Effector memory CD8-positive, alpha-beta T cell (primary cell): ENCODE data around the gene XIRP2.

ENCODE experiments used
- ATAC-seq: fragments of 150-1000 bp; cut with Tn5 transposase; replicated peaks from 2 replicates; pipeline ENCODE4 v1.10.0; 2021; ENCODE audit warnings: mild to moderate bottlenecking, moderate library complexity
- DNase-seq, 3 experiments: peaks; one replicate each; pipeline ENCODE4 v3.0.0; 2021
- H3K27ac Mint-ChIP-seq, 2 donors: one replicate each; pipeline ENCODE4 v1.8.0; 2022; ENCODE audit warnings: mild to moderate bottlenecking in 2 of 2, mixed read lengths in 2 of 2, moderate library complexity in 2 of 2
- H3K27me3 Mint-ChIP-seq, 2 donors: one replicate each; pipeline ENCODE4 v1.8.0; 2022; ENCODE audit warnings: mixed read lengths in 2 of 2
- H3K36me3 Mint-ChIP-seq: one replicate; pipeline ENCODE4 v1.8.0; 2022; ENCODE audit warnings: mild to moderate bottlenecking, moderate library complexity, mixed read lengths; ENCODE audit not compliant: insufficient read depth
- H3K4me1 Mint-ChIP-seq, 2 donors: one replicate each; pipeline ENCODE4 v1.8.0; 2022; ENCODE audit warnings: low read depth in 2 of 2, mixed read lengths in 2 of 2
- H3K4me3 Mint-ChIP-seq, 2 donors: one replicate each; pipeline ENCODE4 v1.8.0; 2022; ENCODE audit warnings: mild to moderate bottlenecking in 2 of 2, mixed read lengths in 2 of 2, moderate library complexity in 2 of 2
- H3K9me3 Mint-ChIP-seq, 2 donors: one replicate each; pipeline ENCODE4 v1.8.0; 2022; ENCODE audit warnings: mixed read lengths in 2 of 2

The XIRP2 gene

GRCh38 chr2:167135706-167136105, 247.4 kb downstream of the XIRP2 start:
- Mint-ChIP-seq H3K36me3 (no peaks in the 10 kb centered on the region), H3K27me3 (no peaks in the 10 kb centered on the region)
- DNase-seq: no peak

GRCh38 chr2:167136879-167137596, 248.8 kb downstream of the XIRP2 start:
- Mint-ChIP-seq H3K9me3 (peaks cover 0 to 4% of the 10 kb centered on the region in 2 donors), H3K4me3 (no peak overlapping the region), H3K36me3 (no peaks in the 10 kb centered on the region), H3K4me1 (no peaks in the 10 kb centered on the region), H3K27ac (no peak overlapping the region), H3K27me3 (no peaks in the 10 kb centered on the region)
- ATAC-seq: no peak
- no peak for DNase-seq

More at GRCh38 chr2:167135706-167136105, 247.4 kb downstream of the XIRP2 start:
- no peak for ATAC-seq
- Mint-ChIP-seq H3K4me3 (no peak overlapping the region), H3K27ac (no peak overlapping the region), H3K9me3 (peaks cover 0 to 1% of the 10 kb centered on the region in 2 donors), H3K4me1 (no peaks in the 10 kb centered on the region)

- Mint-ChIP-seq H3K27ac (no peak overlapping the region), H3K27me3 (no peaks in the 10 kb centered on the region), H3K9me3 (peaks cover 6 to 12% of the 10 kb centered on the region in 2 donors), H3K4me3 (no peak overlapping the region), H3K36me3 (no peaks in the 10 kb centered on the region), H3K4me1 (no peaks in the 10 kb centered on the region)
- DNase-seq: no peak
- no peak for ATAC-seq
These were observed 252.1 kb downstream of the XIRP2 start for GRCh38 chr2:167140330-167140729.

DNA sequence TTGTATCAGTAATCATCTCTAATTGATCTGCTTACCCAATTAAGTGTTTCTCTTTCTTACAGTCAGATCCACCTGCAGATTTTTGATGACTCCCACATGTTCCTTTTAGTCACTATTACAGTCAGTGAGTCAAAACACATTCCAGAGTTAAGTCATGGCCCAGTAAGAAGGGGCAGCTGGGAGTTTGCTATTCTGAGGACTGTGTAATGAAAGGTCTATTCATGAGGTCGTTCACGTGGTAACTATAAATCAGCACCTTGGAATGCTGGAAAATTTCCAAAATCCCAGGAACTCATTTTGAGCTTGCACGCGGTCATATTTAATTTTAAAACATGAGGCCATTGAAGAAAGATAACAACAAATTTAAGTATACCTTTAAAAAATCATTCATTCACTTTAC, 252.5 kb downstream of the XIRP2 start:
- Mint-ChIP-seq H3K9me3 (peaks cover 6 to 12% of the 10 kb centered on the region in 2 donors), H3K36me3 (no peaks in the 10 kb centered on the region), H3K27me3 (no peaks in the 10 kb centered on the region), H3K4me1 (no peaks in the 10 kb centered on the region), H3K27ac (no peak overlapping the region), H3K4me3 (no peak overlapping the region)
- no peak for DNase-seq
- no peak for ATAC-seq

- Mint-ChIP-seq H3K9me3 (peaks cover 6 to 12% of the 10 kb centered on the region in 2 donors), H3K27ac (no peak overlapping the region), H3K4me1 (no peaks in the 10 kb centered on the region), H3K27me3 (no peaks in the 10 kb centered on the region), H3K36me3 (no peaks in the 10 kb centered on the region), H3K4me3 (no peak overlapping the region)
- DNase-seq (no peak), ATAC-seq (no peak)
These were observed 254.3 kb downstream of the XIRP2 start for GRCh38 chr2:167142554-167142953.

DNA sequence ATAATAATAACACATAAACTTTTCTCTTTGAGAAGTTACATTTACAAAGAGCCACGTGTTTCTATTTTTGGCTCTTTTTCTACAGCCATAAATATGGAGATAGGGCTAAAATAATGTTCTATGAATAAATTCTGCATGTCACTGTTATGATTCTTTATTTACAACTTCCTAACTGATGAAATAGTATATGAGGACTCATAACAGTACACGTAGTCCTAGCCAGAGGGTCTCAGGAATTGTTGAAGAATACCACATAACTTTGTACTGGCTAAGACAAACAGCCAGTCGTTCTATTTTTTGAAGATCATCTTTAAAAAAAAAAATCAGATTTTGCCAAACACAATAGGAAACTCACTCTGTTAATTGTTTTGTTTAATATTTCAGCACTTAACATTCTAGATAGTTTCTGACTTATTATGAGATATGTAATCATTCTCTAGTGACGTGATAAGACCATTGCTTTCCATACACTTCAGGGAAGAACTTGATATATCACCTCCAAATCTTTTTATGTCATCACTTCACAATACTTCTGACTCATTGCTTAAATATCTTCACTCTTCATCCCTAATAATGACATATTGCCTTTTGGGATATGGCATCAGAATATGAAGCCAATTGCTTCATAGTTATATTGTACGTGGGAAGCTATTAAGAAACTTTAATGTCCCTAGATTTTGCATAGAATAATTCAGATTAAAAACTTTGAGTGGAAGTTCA, 256.1 kb downstream of the XIRP2 start:
- Mint-ChIP-seq H3K36me3 (no peaks in the 10 kb centered on the region), H3K4me1 (no peaks in the 10 kb centered on the region), H3K27ac (no peak overlapping the region), H3K9me3 (peaks cover 5 to 12% of the 10 kb centered on the region in 2 donors), H3K27me3 (no peaks in the 10 kb centered on the region), H3K4me3 (no peak overlapping the region)
- DNase-seq: no peak
- no peak for ATAC-seq

DNA sequence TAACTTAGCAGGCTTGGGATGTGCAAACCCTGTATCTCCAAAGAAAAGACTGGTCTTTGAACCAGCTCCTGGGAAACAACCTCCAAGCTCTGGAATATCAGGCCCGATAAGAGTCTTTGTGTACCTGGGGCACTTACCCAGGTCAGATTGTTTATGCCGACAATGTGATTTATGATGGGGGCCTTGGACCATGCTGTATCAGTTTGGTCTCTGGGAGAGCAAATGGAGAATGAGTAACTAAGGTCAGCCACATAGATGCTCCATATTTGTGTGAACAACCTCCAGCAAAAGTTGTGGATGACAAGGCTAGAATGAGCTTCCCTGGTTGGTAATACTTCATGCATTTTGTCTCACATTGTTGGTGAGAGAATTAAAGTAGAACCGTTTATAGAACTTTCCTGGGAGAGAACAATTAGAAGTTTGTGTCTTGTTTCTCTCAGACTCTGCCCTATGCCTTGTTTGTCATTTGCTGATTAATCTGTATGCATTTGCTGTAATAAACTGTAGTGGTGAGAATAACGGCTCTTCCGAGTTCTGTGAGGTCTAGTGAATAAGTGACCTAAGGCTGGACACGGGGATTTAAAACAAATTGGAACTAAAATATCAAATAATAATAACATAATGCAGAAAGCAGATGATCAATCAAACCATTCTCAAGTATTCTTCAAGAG, 259.1 kb downstream of the XIRP2 start:
- Mint-ChIP-seq H3K4me3 (no peak overlapping the region), H3K9me3 (peaks cover 2 to 11% of the 10 kb centered on the region in 2 donors), H3K27me3 (no peaks in the 10 kb centered on the region), H3K27ac (no peak overlapping the region), H3K4me1 (no peaks in the 10 kb centered on the region), H3K36me3 (no peaks in the 10 kb centered on the region)
- ATAC-seq: no peak
- no peak for DNase-seq

DNA sequence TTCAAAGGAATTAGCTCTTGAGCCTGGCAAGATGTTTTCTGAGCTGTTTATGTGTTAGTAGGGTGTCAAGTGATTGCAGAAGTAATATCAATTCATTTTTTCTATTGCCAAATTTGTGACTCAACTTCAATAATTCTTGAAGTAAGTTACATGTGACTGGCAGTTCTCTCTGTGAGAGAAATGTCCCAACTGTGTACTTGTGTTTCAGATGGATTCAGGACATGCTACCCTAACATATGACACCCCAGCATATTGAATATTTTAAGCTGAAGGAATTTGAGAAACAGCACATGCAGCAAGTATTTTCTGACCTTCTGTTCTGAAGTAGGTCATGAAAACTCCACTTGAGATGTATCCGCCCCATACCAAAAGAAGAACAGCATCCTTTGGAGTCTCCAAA, 263.6 kb downstream of the XIRP2 start:
- Mint-ChIP-seq H3K27ac (no peak overlapping the region), H3K9me3 (no peaks in the 10 kb centered on the region), H3K36me3 (no peaks in the 10 kb centered on the region), H3K4me3 (no peak overlapping the region), H3K27me3 (no peaks in the 10 kb centered on the region), H3K4me1 (no peaks in the 10 kb centered on the region)
- ATAC-seq: no peak
- DNase-seq: no peak

GRCh38 chr2:167157523-167157922, 269.2 kb downstream of the XIRP2 start:
- H3K4me3 Mint-ChIP-seq: no peak overlapping the region
- H3K36me3 Mint-ChIP-seq: no peaks in the 10 kb centered on the region
- peaks cover 0 to 4% of the 10 kb centered on the region in 2 donors for H3K9me3 Mint-ChIP-seq
- H3K27me3 Mint-ChIP-seq: no peaks in the 10 kb centered on the region
- no peak overlapping the region for H3K27ac Mint-ChIP-seq
- no peak for DNase-seq
- ATAC-seq: no peak
- H3K4me1 Mint-ChIP-seq: no peaks in the 10 kb centered on the region

DNA sequence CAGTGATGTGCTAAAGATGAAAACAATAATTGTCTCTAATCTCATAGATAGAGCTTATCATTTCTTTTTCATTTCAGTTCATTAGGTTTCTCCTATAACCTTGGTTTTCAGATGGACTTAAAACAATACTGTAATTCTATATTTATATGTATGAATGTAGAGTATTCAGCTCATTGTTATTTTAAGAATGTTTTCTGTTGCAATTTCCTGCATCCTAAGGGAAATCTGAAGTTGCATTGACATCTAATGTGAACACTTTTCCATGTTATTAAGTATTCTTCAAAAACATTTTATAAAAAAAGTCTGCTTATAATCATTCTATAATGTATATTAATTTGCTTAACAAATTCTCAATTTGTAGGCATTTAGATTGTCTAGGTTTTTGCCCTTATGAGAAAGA, 288.9 kb downstream of the XIRP2 start:
- Mint-ChIP-seq H3K27ac (no peak overlapping the region), H3K36me3 (no peaks in the 10 kb centered on the region), H3K4me1 (no peaks in the 10 kb centered on the region), H3K27me3 (no peaks in the 10 kb centered on the region), H3K4me3 (no peak overlapping the region), H3K9me3 (peaks cover 10 to 12% of the 10 kb centered on the region in 2 donors)
- no peak for DNase-seq
- no peak for ATAC-seq

DNA sequence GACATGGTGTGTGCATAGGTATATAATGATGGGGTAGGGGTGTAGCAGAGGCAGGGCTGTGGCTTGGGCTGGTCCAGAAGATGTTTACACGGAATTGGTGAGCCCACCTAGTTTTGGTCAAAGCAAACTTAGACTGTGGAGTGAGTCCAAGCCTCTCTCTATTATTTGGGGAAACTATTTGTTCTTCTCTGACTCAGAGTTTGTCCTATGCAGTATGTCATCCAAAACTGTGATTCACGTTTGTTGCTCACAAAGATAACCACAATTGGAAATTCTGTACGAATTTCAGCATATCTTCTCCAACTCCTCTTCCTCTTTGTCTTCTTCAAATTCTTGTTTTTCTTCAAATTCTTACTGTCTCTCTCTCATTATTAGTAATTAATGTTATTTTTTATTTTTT, 292.9 kb downstream of the XIRP2 start:
- no peaks in the 10 kb centered on the region for H3K36me3 Mint-ChIP-seq
- H3K27me3 Mint-ChIP-seq: no peaks in the 10 kb centered on the region
- DNase-seq: no peak
- H3K4me1 Mint-ChIP-seq: no peaks in the 10 kb centered on the region
- H3K9me3 Mint-ChIP-seq: peaks cover 0 to 2% of the 10 kb centered on the region in 2 donors
- no peak overlapping the region for H3K27ac Mint-ChIP-seq
- H3K4me3 Mint-ChIP-seq: no peak overlapping the region
- no peak for ATAC-seq

- ATAC-seq (no peak), DNase-seq (no peak)
- H3K4me3 Mint-ChIP-seq: no peak overlapping the region
- no peaks in the 10 kb centered on the region for H3K36me3 Mint-ChIP-seq
- H3K27me3 Mint-ChIP-seq: no peaks in the 10 kb centered on the region
- peaks cover 0 to 2% of the 10 kb centered on the region in 2 donors for H3K9me3 Mint-ChIP-seq
- H3K27ac Mint-ChIP-seq: no peak overlapping the region
- H3K4me1 Mint-ChIP-seq: no peaks in the 10 kb centered on the region
These were observed 293.4 kb downstream of the XIRP2 start for GRCh38 chr2:167181688-167182087.

GRCh38 chr2:167182403-167182802, 294.1 kb downstream of the XIRP2 start:
- H3K4me1 Mint-ChIP-seq: no peaks in the 10 kb centered on the region
- H3K36me3 Mint-ChIP-seq: no peaks in the 10 kb centered on the region
- H3K27me3 Mint-ChIP-seq: no peaks in the 10 kb centered on the region
- no peak overlapping the region for H3K27ac Mint-ChIP-seq
- H3K4me3 Mint-ChIP-seq: no peak overlapping the region
- H3K9me3 Mint-ChIP-seq: peaks cover 0 to 2% of the 10 kb centered on the region in 2 donors
- ATAC-seq (no peak), DNase-seq (no peak)

- H3K27me3 Mint-ChIP-seq: no peaks in the 10 kb centered on the region
- DNase-seq: no peak
- H3K4me3 Mint-ChIP-seq: no peak overlapping the region
- no peaks in the 10 kb centered on the region for H3K36me3 Mint-ChIP-seq
- no peak overlapping the region for H3K27ac Mint-ChIP-seq
- H3K4me1 Mint-ChIP-seq: no peaks in the 10 kb centered on the region
- ATAC-seq: no peak
- H3K9me3 Mint-ChIP-seq: peaks cover 0 to 4% of the 10 kb centered on the region in 2 donors
These were observed 295.7 kb downstream of the XIRP2 start for GRCh38 chr2:167183931-167184330.
